Osteocyte (in vitro differentiated cells): ENCODE results near the gene TOR2A. TPM values are rescaled to one million over a fixed set of nuclear protein-coding genes. Genes with fewer than 3 reads are reported as not detected.
"Not testable (repeated sequence)": the region's sequence is repeated elsewhere in the genome, so short reads cannot be mapped to it uniquely, and the experiment has no call there.

ENCODE experiments used
- DNase-seq: peaks from one replicate; pipeline ENCODE4 v3.0.0; 2021; ENCODE audit warnings: mixed read lengths; ENCODE audit not compliant: unreplicated experiment; ENCODE audit errors: extremely low spot score
- H3K27ac Mint-ChIP-seq: one replicate; pipeline ENCODE4 v1.8.0; 2021; ENCODE audit warnings: mild to moderate bottlenecking, mixed read lengths; ENCODE audit not compliant: unreplicated experiment
- H3K27me3 Mint-ChIP-seq: one replicate; pipeline ENCODE4 v1.8.0; 2021; ENCODE audit warnings: mixed read lengths; ENCODE audit not compliant: unreplicated experiment
- H3K36me3 Mint-ChIP-seq: one replicate; pipeline ENCODE4 v1.8.0; 2021; ENCODE audit warnings: mixed read lengths; ENCODE audit not compliant: unreplicated experiment
- H3K4me1 Mint-ChIP-seq: one replicate; pipeline ENCODE4 v1.8.0; 2021; ENCODE audit warnings: mixed read lengths; ENCODE audit not compliant: unreplicated experiment
- H3K4me3 Mint-ChIP-seq: one replicate; pipeline ENCODE4 v1.8.0; 2021; ENCODE audit warnings: mild to moderate bottlenecking, moderate library complexity, mixed read lengths; ENCODE audit not compliant: unreplicated experiment
- H3K9me3 Mint-ChIP-seq: one replicate; pipeline ENCODE4 v1.8.0; 2021; ENCODE audit warnings: mixed read lengths; ENCODE audit not compliant: unreplicated experiment
- total RNA-seq: library from RNA; stranded (reverse); gene quantifications from 2 replicates; pipeline ENCODE4 v1.2.1, GENCODE V29; 2021
- TF ChIP-seq, protein P1 (sequence below): fragments of 200-600 bp; sonication (generic); IDR thresholded peaks from 2 replicates; pipeline ENCODE4 v1.5.0; 2021; ENCODE audit warnings: antibody characterized with exemption, mild to moderate bottlenecking, moderate library complexity

TOR2A gene
- total RNA-seq, 1 donor from 2014 or later = 9.3 TPM

- no peak overlapping the region for H3K4me3 Mint-ChIP-seq
- H3K27me3 Mint-ChIP-seq = no peaks in the 10 kb centered on the region
- H3K36me3 Mint-ChIP-seq = peaks cover 15% of the 10 kb centered on the region
- no peaks in the 10 kb centered on the region for H3K9me3 Mint-ChIP-seq
- peaks cover 54% of the 10 kb centered on the region for H3K4me1 Mint-ChIP-seq
- TF ChIP-seq, protein P1, sequence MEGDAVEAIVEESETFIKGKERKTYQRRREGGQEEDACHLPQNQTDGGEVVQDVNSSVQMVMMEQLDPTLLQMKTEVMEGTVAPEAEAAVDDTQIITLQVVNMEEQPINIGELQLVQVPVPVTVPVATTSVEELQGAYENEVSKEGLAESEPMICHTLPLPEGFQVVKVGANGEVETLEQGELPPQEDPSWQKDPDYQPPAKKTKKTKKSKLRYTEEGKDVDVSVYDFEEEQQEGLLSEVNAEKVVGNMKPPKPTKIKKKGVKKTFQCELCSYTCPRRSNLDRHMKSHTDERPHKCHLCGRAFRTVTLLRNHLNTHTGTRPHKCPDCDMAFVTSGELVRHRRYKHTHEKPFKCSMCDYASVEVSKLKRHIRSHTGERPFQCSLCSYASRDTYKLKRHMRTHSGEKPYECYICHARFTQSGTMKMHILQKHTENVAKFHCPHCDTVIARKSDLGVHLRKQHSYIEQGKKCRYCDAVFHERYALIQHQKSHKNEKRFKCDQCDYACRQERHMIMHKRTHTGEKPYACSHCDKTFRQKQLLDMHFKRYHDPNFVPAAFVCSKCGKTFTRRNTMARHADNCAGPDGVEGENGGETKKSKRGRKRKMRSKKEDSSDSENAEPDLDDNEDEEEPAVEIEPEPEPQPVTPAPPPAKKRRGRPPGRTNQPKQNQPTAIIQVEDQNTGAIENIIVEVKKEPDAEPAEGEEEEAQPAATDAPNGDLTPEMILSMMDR = no peak
- no peak for DNase-seq
- H3K27ac Mint-ChIP-seq = peak overlapping the region; percentile 81
Measured at GRCh38 chr9:127761491-127761956, 26.4 kb upstream of the TOR2A start.

DNA sequence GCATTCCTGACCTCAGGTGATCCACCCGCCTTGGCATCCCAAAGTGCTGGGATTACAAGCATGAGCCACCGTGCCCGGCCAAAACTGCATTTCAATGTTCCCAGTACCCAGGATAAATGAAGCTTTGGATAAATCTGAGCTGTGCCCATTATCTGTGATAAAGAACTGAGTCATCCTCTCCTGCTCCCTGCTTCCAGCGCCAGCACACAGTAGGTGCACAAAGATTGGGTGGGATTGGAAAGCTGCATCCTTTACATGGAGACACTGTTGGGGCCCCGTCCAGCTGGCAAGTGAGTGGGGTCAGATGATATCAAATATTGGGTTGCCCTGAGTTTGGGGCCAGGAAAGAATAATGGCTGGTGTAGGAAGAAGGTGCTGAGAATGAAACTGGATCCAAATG is 26.0 kb upstream of the TOR2A start:
- no peak overlapping the region for H3K27ac Mint-ChIP-seq
- TF ChIP-seq, protein P1 = no peak
- H3K4me1 Mint-ChIP-seq = peaks cover 50% of the 10 kb centered on the region
- no peak for DNase-seq
- H3K27me3 Mint-ChIP-seq = no peaks in the 10 kb centered on the region
- peaks cover 12% of the 10 kb centered on the region for H3K36me3 Mint-ChIP-seq
- H3K9me3 Mint-ChIP-seq = no peaks in the 10 kb centered on the region
- H3K4me3 Mint-ChIP-seq = no peak overlapping the region

DNA sequence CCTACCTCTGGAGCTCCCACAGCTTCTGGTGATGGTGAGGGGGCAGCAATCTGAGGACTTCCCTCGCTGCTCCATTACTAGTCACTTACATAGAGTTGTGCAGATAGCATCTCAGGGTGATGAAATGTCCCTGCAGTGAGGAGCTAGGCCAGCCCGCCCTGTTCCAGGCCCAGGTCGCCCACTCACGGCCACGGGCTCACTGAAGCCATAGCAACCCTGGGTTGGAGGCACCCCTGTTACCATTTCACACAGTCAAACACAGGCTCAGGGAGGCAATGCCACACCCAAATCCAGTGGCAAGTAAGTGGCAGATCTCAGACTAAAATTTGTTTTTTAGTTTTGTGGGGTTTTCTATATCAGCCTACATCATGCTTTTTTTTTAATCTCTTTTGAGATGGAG is 23.7 kb upstream of the TOR2A start:
- H3K4me3 Mint-ChIP-seq = no peak overlapping the region
- H3K27ac Mint-ChIP-seq = no peak overlapping the region
- DNase-seq = no peak
- H3K27me3 Mint-ChIP-seq = no peaks in the 10 kb centered on the region
- TF ChIP-seq, protein P1 = no peak
- no peaks in the 10 kb centered on the region for H3K9me3 Mint-ChIP-seq
- peaks cover 31% of the 10 kb centered on the region for H3K4me1 Mint-ChIP-seq
- peaks cover 6% of the 10 kb centered on the region for H3K36me3 Mint-ChIP-seq

DNA sequence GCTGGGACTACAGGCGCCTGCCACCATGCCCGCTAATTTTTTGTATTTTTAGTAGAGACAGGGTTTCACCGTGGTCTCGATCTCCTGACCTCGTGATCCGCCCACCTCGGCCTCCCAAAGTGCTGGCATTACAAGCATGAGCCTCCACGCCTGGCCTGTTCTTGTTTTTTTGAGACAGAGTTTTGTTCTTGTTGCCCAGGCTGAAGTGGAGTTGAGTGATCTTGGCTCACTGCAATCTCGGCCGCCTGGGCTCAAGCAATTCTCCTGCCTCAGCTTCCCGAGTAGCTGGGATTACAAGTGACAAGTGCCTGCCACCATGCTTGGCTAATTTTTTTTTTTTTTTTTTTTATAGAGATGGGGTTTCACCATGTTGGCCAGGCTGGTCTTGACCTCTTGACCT is 21.7 kb upstream of the TOR2A start:
- peaks cover 11% of the 10 kb centered on the region for H3K4me1 Mint-ChIP-seq
- H3K4me3 Mint-ChIP-seq, H3K9me3 Mint-ChIP-seq, H3K36me3 Mint-ChIP-seq, H3K27ac Mint-ChIP-seq, H3K27me3 Mint-ChIP-seq, DNase-seq: not testable (repeated sequence)

DNA sequence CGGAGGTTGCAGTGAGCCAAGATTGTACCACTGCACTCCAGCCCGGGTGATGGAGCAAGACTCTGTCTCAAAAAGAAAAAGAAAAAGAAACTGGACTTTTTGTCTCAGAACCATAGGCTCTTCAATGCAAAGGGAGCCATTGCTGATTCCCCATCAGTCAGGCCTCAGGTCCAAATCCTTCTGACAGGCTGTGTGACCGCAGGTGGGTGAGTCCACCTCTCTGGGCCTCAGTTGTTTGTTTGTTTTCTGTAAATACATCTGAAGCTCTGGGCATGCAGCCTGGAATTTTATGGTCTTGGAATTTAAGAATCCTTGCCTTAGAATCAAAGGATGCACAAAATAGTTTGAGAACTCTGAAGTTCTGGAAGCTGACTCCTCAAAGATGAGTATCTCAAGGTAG is 21.1 kb upstream of the TOR2A start:
- no peaks in the 10 kb centered on the region for H3K9me3 Mint-ChIP-seq
- H3K27ac Mint-ChIP-seq = no peak overlapping the region
- no peak overlapping the region for H3K4me3 Mint-ChIP-seq
- no peaks in the 10 kb centered on the region for H3K27me3 Mint-ChIP-seq
- TF ChIP-seq, protein P1 = no peak
- peaks cover 10% of the 10 kb centered on the region for H3K36me3 Mint-ChIP-seq
- no peak for DNase-seq
- H3K4me1 Mint-ChIP-seq = peaks cover 9% of the 10 kb centered on the region
